GM18873 (cell line): Measurements from ENCODE around the gene TSR3.

Experiments used
- ATAC-seq: cut with Tn5 transposase; IDR thresholded peaks from one replicate; pipeline ENCODE4 v1.9.1; 2021; ENCODE audit warnings: mild to moderate bottlenecking, moderate library complexity, moderate number of reproducible peaks; ENCODE audit not compliant: unreplicated experiment, low FRiP score

The TSR3 gene

DNA sequence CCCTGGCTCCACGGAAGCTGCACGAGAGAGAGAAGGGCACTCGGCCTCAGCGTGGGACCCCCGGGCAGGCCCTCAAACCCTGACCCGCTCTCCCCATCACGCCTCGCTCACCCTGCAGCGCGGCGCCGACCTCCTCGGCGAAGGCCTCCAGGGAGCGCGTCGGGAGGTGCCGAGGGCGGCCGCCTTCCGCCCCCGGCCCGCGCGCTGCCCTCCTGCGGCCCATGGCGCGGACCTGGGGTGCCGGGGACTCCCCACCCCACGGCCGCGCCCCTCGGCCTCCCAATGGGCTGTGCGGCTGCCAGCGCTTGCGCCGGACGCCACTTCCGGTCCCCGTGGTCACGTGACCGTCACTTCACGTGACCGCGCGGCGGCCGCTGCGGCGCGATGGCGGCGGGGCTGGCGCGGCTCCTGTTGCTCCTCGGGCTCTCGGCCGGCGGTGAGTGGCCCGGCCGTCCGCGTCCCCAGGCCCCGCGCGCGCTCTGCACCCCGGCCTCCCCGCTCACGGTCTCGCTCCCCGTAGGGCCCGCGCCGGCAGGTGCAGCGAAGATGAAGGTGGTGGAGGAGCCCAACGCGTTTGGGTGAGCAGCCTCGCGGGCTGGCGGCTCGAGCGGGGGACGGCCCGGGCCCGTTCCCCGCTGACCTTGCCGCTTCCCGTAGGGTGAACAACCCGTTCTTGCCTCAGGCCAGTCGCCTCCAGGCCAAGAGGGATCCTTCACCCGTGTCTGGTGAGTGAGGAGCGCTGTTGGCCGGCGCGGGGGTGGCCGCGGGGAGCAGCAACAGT is at the start of gene TSR3, which contains the start of gene GNPTG:
Gene TSR3, minus strand, starts transcription at position 297 of the 781 bp plus-strand sequence. Its CDS starts 74 bp downstream, at position 223.
Gene GNPTG, plus strand, starts transcription at position 350 of the 781 bp plus-strand sequence. Its CDS starts 35 bp downstream, at position 385.
- ATAC-seq = no peak

DNA sequence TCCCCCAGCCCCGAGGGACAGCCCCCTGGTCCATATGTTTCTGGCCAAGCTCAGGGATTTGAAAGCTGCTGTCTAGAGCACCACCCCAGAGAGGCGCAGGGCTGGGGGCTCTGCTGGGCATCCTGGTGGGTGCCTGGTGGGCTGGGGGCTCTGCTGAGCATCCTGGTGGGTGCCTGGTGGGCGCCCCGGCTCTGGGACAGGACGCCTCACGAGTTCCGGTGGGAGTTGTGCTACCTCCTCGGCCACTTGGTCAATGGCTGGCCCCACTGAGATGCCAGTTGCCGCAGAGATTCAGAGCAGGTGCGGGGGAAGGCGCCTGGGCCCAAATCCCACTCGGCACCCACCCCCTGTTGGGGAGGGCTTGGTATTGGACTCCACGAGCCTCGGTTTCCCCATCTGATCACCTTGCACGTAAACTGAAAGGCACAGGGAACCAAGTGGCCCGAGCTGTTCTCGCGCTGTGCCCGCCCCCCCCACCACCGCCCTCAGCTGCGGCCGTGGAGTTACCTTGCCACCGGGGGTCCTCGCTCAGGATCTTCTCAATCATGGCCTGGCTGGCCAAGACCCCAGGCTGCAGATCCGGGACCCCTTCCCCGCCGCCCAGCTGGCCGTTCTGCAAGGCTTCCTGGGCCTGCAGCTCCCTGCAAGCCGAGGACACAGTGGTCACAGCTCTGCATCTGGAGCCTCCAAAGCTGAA is 49.5 kb upstream of the TSR3 start:
- no peak for ATAC-seq

DNA sequence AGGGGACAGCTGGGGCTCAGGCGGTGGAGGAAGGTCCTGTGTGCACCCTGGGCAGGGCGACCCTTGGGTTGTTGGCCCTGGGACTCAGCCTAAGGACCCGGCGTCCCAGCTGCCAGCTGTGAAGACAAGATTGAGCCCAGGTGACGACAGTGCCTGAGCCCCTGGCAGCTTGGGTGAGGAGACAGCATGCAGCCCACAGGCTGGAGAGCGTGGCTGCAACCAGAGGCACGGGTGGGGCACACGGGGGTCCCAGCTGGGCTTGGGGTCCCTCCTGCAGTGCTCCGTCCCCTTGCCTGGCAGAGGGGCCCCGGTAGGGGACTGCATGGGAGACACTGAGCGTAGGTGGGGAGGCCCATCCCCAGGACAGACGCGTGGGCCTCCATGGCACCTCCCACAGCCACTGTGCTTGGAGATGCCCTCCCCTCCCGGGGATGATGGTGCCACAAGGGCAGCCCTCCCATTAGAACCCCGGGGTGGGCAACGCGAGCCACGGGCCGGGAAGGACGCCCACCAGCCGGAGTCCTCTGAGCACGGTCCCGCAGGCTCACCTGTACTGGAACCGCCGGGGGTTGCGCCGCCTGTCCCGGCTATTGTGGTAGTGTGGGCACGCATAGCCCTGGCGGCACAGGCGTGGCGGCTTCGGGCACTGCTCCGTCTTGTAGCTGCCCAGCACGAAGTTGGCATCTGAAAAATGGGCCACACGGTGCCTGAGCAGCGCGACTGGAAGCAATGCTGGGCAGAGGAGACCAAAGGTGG is 47.3 kb upstream of the TSR3 start:
- no peak for ATAC-seq

DNA sequence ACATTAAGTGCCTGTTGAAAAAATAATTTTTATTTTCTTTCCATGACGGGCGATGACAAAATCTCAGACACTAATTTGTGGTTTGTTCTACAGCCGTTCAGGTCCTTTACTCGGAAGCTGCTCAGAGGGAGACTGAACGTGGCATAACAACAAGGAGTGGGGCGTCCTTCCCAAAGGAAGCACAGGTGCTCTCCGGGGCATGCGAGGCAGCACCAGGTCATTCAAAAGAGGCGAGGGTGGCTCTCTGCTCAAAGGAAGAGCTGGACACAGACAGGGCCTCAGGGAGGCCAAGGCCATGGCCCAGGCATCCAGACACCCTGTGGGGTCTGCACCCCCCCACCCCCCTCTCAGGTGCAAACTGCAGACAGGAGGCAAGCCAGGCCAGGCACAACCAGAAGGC is 46.7 kb upstream of the TSR3 start:
- no peak for ATAC-seq

DNA sequence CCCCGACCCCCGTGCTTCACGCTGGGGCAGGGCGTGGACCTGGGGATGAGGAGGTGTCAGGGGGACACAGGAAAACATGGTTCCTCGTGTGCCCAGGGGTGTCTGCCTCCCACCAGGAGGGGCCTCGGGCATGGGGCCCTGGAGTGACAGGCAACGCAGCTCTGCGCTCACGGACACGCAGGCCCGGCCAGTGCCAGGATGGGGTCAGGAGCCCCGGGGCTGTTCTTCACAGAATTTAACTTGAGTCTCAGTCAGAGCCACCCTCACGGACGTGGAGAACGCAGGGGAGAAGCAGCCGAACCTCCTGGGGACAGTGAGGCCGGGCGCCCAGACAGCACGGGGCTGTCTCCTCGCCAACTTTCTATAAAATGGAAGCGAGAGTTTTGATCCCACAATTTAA is 46.1 kb upstream of the TSR3 start:
- no peak for ATAC-seq

DNA sequence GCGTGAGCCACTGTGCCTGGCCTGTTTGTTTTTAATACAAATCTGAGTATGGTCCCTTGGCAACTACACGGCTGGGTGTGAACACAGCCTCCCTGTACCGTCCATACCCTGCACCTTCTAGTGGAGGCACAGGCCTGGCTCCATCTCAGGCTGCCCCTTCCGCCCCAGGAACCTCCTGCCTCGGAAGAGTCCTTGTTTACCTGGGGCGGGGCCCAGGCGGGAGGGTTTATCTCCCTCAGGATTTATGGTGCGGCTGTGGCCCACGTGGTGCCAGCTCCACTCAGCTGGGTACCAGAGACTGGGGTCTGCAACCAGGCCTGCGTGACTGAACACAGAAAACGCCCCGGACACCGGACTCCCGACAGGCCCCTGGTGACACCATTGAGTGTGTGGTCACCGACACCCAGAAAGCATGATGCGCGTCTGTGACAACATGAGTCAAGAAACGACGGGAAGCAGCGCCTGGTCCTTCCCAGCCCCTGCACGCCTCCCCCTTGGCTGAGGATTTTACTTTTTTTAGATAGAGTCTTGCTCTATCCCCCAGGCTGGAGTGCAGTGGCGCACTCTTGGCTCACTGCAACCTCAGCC is 43.9 kb upstream of the TSR3 start:
- no peak for ATAC-seq

DNA sequence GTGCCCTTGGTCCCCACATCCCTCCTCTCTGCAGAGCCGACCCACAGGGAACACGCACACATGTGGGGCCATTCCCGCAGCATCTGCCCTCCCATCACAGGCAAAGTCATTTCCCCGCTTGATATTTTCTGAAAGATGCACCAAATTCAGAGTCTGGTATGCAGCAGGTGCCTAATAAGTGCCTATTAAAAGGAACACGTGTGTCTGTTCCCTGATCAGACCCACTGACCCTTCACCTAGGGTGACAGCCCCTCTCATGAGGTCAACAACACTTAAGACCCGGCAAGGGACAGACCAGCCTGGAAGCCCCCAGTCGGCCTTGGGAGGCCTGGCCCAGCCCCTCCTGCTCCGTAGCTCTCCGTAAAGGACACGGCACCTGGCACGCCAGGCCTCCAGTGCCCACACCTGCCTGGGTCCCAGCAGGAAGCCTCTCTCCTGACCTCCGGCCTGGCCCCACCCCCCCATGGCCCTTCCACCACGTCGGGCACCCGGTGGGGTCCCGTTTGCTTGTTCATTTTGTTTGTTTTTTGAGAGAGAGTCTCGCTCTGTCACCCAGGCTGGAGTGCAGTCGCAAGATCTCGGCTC is 42.8 kb upstream of the TSR3 start:
- ATAC-seq = no peak

DNA sequence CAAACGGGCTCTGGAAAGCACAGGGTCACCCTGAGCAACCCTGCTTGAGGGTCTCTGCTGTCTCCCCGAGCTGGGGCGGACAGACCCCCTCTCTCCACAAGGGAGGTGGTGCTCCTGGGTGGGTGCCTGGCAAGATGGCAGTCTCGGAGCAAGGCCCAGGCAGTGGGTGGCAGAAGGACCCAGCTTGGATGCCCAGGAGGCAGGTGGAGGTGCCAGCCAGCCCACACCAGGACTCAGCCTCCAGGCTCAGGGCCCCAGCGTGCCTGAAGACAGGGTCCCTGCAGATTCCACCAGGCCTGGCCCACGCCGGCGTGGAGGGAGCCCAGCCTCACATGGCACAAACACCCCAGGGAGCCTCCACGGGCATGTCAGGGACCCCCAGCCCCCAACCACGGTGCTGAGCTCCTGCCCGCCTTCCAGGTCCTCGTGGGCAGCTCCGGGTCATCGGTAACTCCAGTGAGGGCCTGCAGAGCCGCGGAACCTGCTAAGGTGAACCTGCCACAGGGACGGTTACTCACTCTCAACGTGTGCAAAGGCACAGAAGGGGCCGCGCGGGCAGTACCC is 42.0 kb upstream of the TSR3 start:
- ATAC-seq = no peak

DNA sequence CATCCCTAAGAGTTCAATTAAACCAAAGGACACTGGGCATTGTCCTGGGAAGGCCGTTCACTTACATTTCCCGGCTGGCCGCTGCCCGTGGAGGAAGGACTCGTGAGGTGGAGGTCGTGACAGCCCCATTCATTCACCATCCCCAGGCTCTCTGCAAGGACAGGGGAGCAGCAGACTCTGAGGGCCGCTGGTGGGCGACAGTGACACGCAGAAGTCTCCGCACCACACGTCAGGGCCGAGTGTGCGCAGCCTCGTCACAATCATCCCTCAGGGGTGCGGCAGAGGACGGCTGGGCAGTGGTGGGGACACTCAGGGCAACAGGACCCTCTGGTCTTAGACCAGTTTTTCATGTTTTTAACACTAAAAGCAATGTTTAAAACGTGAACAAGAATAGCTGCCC is 41.1 kb upstream of the TSR3 start:
- no peak for ATAC-seq

DNA sequence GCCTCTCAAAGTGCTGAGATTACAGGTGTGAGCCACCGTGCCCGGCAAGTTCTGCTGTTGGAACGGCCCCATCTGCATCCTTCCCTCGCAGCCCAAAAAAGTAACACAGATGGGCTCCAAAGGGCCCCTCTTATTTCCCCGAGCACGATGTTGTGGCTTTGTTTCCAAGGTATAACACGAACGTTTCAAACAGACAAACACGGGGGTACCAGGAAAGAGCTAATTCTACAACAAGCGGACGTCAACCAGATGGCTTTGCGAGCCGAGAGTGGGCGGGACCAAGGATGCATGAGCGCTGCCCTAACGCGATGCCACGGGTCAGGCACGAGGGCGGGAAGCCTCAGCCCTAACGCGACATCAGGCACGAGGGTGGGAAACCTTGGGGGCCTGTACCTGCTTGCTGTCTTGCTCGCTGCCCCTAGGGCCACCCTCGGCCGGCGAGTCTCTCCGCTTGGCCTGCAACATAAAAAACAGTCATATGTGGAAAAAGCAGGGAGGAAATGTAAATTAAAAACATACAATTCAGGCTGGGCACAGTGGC is 38.6 kb upstream of the TSR3 start:
- ATAC-seq = no peak

DNA sequence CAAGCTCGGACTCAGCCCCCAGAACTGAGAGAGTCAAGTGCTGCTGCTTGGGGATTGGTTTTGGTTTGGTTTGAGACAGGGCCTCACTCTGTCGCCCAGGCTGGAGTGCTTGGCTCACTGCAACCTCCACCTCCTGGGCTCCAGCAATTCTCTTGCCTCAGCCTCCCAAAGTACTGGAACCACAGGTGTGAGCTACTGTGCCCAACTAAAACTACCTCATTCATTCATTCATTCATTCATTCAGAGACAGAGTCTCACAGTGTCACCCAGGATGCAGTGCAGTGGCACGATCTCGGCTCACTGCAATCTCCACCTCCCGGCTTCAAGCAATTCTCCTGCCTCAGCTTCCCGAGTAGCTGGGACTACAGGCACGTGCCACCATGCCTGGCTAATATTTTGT is 38.1 kb upstream of the TSR3 start:
- no peak for ATAC-seq

DNA sequence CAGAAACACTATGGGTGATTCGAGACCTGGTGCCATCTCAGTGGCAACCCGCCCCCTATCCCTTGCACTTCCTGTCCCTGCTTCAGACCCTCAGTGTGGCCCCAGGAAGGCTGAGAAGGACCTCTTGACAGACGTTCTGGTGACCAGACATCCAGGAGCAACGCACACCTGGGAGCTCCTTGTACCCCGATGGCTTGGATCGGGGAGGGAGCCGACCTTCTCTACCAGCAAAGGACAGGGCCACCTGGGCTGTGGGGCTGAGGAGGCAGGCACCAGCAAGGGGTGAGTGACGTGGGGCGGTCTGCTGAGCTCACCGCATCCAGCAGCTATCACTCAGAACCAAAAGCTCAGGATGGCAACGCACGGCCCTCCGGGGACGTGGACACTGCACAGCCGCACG is 35.7 kb upstream of the TSR3 start:
- ATAC-seq = no peak

DNA sequence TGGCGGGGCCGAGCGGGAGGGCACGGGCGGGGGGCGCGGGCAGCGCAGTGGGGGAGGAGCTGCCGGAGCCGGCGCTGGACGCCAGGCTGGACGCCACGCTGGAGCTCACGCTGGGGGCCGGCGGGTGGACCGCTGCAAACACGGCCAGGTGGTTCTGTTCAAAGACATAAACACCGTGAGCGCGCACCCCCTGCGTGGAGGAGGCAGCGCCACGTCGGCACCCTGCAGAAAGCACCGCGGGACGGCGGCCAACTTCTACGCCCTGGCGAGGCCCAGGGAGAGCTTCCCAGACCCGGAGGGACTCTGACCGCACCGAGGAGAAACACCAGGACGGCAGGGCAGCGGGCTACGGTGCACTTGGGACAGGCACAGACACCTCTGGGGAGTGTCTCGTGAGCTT is 33.6 kb upstream of the TSR3 start:
- ATAC-seq = no peak

DNA sequence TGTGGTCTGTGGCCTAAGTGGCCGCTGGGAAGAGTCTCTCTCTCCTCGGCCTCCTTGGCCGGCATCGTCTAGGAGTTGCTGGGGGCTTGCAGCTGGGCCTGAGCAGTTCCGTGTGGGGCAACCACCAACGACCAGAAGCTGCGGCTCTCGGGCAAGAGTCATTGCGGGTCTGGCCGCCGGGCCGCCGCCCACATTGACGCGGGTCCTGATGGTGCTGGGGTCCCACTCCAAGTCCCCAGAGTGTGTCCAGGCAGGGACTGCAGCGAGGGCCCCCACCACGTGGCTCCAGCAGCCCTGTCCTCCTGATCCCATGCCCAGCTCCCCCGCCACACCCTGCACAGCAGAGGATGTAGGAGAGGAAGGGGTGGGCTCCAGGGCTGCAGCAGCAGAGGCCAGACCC is 31.9 kb upstream of the TSR3 start:
- no peak for ATAC-seq

DNA sequence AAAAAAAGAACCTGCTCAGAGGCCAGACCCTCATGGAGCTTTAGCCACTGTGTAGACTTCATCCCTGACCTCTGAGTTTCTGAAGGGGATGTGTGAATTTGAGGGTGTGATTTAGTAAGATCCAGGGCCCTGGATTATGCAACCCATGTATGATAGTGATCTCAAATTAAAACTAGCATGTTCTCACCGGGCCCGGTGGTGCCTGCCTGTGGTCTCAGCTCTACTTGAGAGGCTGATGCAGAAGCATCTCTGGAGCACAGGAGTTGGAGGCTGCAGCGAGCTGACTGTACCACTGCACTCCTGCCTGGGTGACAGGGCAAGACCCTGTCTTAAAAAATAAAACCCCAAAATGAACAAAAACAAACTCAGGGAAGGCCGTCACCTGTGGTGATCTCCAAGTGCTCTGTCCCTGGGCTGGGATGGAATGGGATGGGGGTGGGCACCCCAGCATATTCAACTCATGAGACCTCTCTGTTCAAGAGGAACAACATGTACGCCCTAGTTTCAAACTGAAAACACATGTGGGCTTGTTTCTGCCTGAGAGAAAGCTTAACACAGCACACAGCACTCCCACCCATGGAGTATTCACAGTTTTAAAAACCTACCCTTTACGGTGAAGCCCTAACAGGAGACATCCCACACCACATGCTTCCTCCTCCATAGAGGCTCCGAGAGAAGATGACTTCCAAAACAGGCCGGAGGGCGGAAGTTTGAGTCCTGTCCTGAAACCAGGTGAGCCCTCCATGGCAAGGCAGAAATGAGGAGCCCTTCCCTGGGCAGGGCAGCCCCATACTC is 30.1 kb upstream of the TSR3 start:
- no peak for ATAC-seq

DNA sequence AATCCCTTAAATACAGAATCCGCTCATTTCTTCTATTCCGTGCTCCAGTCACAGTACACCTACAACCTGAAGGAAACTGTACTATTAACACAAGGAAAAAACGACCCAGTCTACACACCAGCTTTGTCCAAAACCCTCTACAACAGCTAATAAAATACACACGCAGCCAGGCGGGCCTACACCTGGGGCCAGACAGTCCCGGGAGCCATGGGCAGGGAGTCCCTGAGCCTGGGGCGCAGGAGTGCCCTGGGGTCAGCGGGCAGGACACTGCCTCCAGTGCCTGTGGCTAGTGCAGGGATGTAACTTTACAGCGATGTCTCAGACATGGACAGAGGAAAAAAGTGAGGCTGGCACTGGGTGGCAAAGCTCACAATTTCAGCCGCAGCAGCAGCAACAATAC is 28.5 kb upstream of the TSR3 start:
- no peak for ATAC-seq

DNA sequence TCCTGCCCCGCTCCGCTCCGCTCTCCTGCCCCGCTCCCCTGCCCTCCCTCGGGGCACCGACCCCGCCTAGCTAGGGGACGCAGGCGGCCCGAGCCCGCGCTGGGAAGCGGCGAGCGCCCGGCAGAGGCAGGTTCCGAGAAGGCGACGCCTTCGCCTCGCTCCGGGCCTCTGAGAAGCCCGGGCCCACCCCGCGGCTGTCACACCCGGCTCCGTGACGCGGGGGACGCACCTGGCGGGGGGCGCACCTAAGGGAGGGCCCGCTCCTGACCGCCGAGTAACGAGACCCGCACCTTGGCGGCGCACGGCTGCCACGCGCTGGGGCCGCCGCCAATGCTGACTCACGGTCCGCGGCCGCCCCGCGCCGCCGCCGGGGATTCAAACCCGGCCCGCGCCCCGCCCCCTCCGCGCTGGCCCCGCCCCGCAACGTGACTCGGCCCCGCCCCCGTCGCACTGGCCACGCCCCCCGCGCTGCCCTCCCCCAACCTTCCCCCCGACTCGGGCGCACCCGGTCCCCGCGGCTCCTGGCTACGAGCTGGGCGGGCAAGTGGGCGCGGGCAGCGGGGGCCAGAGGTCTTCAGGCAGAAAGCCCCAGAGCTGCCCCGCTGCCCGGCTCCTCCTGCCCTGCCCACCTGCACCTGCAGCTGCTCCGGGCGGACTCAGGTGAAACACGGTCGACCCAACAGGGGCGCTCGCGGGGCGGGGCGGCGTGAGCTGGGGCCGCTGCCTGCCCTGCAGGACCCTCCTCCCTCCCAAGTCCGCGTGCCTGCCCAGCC is 27.8 kb upstream of the TSR3 start:
- no peak for ATAC-seq

DNA sequence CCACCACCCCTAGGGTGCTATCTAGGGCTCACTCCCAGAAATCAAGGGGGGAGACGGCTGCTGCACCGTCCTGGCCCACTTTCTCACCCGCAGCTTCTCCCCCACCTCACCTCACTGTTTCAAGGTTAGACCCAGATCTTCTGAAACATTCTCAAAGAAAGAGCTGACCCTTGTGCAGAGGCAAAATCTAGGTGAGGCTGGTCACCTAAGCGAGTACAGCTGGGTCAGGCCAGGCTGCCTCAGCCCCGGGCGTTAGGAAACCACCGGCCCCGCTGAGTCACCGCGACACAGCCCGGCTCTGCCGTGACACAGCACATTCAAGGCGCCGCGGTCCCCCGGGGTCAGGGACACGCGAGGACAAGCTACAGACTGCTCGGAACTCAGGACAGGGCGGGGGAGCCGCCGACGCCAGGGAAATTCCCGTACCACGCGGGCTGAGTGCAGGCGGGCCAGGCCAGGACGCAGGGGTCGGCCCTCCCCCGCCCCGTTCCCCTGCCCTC is 27.2 kb upstream of the TSR3 start:
- ATAC-seq = no peak
